Neutrophil (primary cell): Measurements from ENCODE around the gene GRHPR.

ENCODE experiments used
- H3K27ac ChIP-seq: fragments of 200-600 bp; sonication (generic); 2 replicates; pipeline ENCODE4 v1.5.1; 2016; ENCODE audit warnings: mild to moderate bottlenecking, moderate library complexity
- H3K27me3 ChIP-seq: fragments of 200-600 bp; sonication (generic); 2 replicates; pipeline ENCODE4 v1.6.0; 2016; ENCODE audit warnings: mild to moderate bottlenecking
- H3K36me3 ChIP-seq: fragments of 200-600 bp; sonication (generic); 2 replicates; pipeline ENCODE4 v1.5.1; 2017
- H3K4me1 ChIP-seq, 2 experiments: fragments of 200-600 bp in 1 of 2; sonication (generic) in 1 of 2; 1 replicate in 1 of 2; 2 replicates in 1 of 2; pipeline versions ENCODE4 v1.5.1 to v1.6.1; 2013 to 2016; ENCODE audit warnings: low read depth in 1 of 2, low read length in 1 of 2, mild to moderate bottlenecking in 1 of 2, moderate library complexity in 1 of 2; ENCODE audit not compliant: control insufficient read depth in 1 of 2, insufficient read depth in 1 of 2
- H3K4me3 ChIP-seq, 2 experiments: fragments of 200-600 bp in 1 of 2; sonication (generic) in 1 of 2; 1 replicate in 1 of 2; 2 replicates in 1 of 2; pipeline ENCODE4 v1.5.1; 2013 to 2016; ENCODE audit warnings: low read depth in 1 of 2, low read length in 1 of 2, mild to moderate bottlenecking in 1 of 2, moderate library complexity in 1 of 2
- H3K9me3 ChIP-seq: fragments of 200-600 bp; sonication (generic); 2 replicates; pipeline ENCODE4 v1.5.1; 2016
- CTCF ChIP-seq: fragments of 200-600 bp; sonication (generic); IDR thresholded peaks from 2 replicates; pipeline ENCODE4 v1.5.1; 2016; ENCODE audit warnings: antibody characterized with exemption

GRHPR gene

GRCh38 chr9:37407468-37407867, 15.0 kb upstream of the GRHPR start:
- no peak overlapping the region for H3K4me3 ChIP-seq
- H3K9me3 ChIP-seq, result no peaks in the 10 kb centered on the region
- no peak overlapping the region for H3K27ac ChIP-seq
- no peaks in the 10 kb centered on the region for H3K27me3 ChIP-seq
- no peak for TF ChIP-seq CTCF
- H3K36me3 ChIP-seq, result no peaks in the 10 kb centered on the region
- no peaks in the 10 kb centered on the region for H3K4me1 ChIP-seq

GRCh38 chr9:37408933-37409710, 13.4 kb upstream of the GRHPR start:
- no peak overlapping the region for H3K27ac ChIP-seq
- H3K27me3 ChIP-seq, result no peaks in the 10 kb centered on the region
- H3K36me3 ChIP-seq, result no peaks in the 10 kb centered on the region
- no peak for TF ChIP-seq CTCF
- no peaks in the 10 kb centered on the region for H3K9me3 ChIP-seq
- no peak overlapping the region for H3K4me3 ChIP-seq
- no peaks in the 10 kb centered on the region for H3K4me1 ChIP-seq

- Histone ChIP-seq H3K27ac (no peak overlapping the region), H3K9me3 (no peaks in the 10 kb centered on the region), H3K36me3 (no peaks in the 10 kb centered on the region), H3K4me3 (no peak overlapping the region), H3K27me3 (no peaks in the 10 kb centered on the region), H3K4me1 (no peaks in the 10 kb centered on the region)
- TF ChIP-seq CTCF, result no peak
Measured at GRCh38 chr9:37410354-37410861, 12.1 kb upstream of the GRHPR start.

- no peak overlapping the region for H3K27ac ChIP-seq
- H3K36me3 ChIP-seq, result no peaks in the 10 kb centered on the region
- H3K9me3 ChIP-seq, result no peaks in the 10 kb centered on the region
- H3K27me3 ChIP-seq, result no peaks in the 10 kb centered on the region
- no peak for TF ChIP-seq CTCF
- no peaks in the 10 kb centered on the region for H3K4me1 ChIP-seq
- H3K4me3 ChIP-seq, result no peak overlapping the region
Measured at GRCh38 chr9:37410969-37411785, 11.3 kb upstream of the GRHPR start.

- no peak for TF ChIP-seq CTCF
- no peak overlapping the region for H3K27ac ChIP-seq
- no peak overlapping the region for H3K4me3 ChIP-seq
- no peaks in the 10 kb centered on the region for H3K27me3 ChIP-seq
- no peaks in the 10 kb centered on the region for H3K36me3 ChIP-seq
- no peaks in the 10 kb centered on the region for H3K4me1 ChIP-seq
- no peaks in the 10 kb centered on the region for H3K9me3 ChIP-seq
Measured at GRCh38 chr9:37412431-37413151, 9.9 kb upstream of the GRHPR start.
